Mesenchymal stem cell (in vitro differentiated cells and primary cell): ENCODE measurements around the gene RTL3. TPM values are rescaled to one million over a fixed set of nuclear protein-coding genes. Genes with fewer than 3 reads are reported as not detected.

ENCODE experiments used
- DNase-seq: peaks from one replicate; pipeline ENCODE4 v3.0.0-alpha.2; 2013
- H2AFZ ChIP-seq: one replicate; pipeline ENCODE4 v1.6.1; 2013; ENCODE audit warnings: low read depth, mild to moderate bottlenecking, control low read depth, inconsistent platforms, low read length, moderate library complexity
- H2AK5ac ChIP-seq: 2 replicates; pipeline ENCODE4 v1.6.1; 2013; ENCODE audit warnings: low read length, moderate library complexity, mild to moderate bottlenecking, inconsistent platforms; ENCODE audit not compliant: severe bottlenecking
- H2BK120ac ChIP-seq: one replicate; pipeline ENCODE4 v1.6.1; 2013; ENCODE audit warnings: low read depth, mild to moderate bottlenecking, inconsistent platforms, low read length, moderate library complexity
- H2BK12ac ChIP-seq, 2 experiments: one replicate each; pipeline ENCODE4 v1.6.1; 2013; ENCODE audit warnings: inconsistent platforms in 2 of 2, low read length in 2 of 2, mild to moderate bottlenecking in 2 of 2, moderate library complexity in 2 of 2, control low read depth in 1 of 2
- H2BK15ac ChIP-seq: one replicate; pipeline ENCODE4 v1.6.1; 2013; ENCODE audit warnings: mild to moderate bottlenecking, low read depth, inconsistent platforms; ENCODE audit not compliant: poor library complexity, severe bottlenecking
- H2BK5ac ChIP-seq: 2 replicates; pipeline ENCODE4 v1.6.1; 2013; ENCODE audit warnings: low read depth, mild to moderate bottlenecking, low read length, control low read depth, inconsistent platforms; ENCODE audit not compliant: poor library complexity, severe bottlenecking
- H3K14ac ChIP-seq, 2 experiments: one replicate each; pipeline ENCODE4 v1.6.1; 2013; ENCODE audit warnings: inconsistent platforms in 2 of 2, low read length in 2 of 2, control low read depth in 1 of 2, mild to moderate bottlenecking in 1 of 2, moderate library complexity in 1 of 2
- H3K18ac ChIP-seq, 2 experiments: one replicate each; pipeline ENCODE4 v1.6.1; 2013; ENCODE audit warnings: inconsistent platforms in 2 of 2, low read length in 2 of 2, control low read depth in 1 of 2, low read depth in 1 of 2, mild to moderate bottlenecking in 1 of 2
- H3K23ac ChIP-seq, 2 experiments: one replicate each; pipeline ENCODE4 v1.6.1; 2013; ENCODE audit warnings: inconsistent platforms in 2 of 2, low read length in 2 of 2, mild to moderate bottlenecking in 2 of 2, moderate library complexity in 2 of 2, control low read depth in 1 of 2
- H3K27ac ChIP-seq: 2 replicates; pipeline ENCODE4 v1.5.1; 2013; ENCODE audit warnings: mild to moderate bottlenecking, moderate library complexity, low read length, control low read depth, inconsistent platforms; ENCODE audit not compliant: poor library complexity, severe bottlenecking
- H3K27me3 ChIP-seq, 2 experiments: 2 replicates each; pipeline versions ENCODE4 v1.6.1 to v1.7.0; 2013; ENCODE audit warnings: low read length in 2 of 2, mild to moderate bottlenecking in 2 of 2, moderate library complexity in 2 of 2, control low read depth in 1 of 2, inconsistent platforms in 1 of 2; ENCODE audit not compliant: control insufficient read depth in 1 of 2, insufficient read depth in 1 of 2
- H3K36me3 ChIP-seq, 2 experiments: 2 replicates each; pipeline versions ENCODE4 v1.6.1 to v1.7.0; 2013; ENCODE audit warnings: low read length in 2 of 2, control low read depth in 1 of 2, inconsistent platforms in 1 of 2, low read depth in 1 of 2, mild to moderate bottlenecking in 1 of 2; ENCODE audit not compliant: insufficient read depth in 2 of 2, control insufficient read depth in 1 of 2
- H3K4ac ChIP-seq, 2 experiments: one replicate each; pipeline ENCODE4 v1.6.1; 2013; ENCODE audit warnings: inconsistent platforms in 2 of 2, low read length in 2 of 2, mild to moderate bottlenecking in 2 of 2, moderate library complexity in 2 of 2, control low read depth in 1 of 2, low read depth in 1 of 2
- H3K4me1 ChIP-seq: 2 replicates; pipeline ENCODE4 v1.6.1; 2013; ENCODE audit warnings: low read depth, low read length, control low read depth; ENCODE audit not compliant: control insufficient read depth, insufficient read depth
- H3K4me2 ChIP-seq: 2 replicates; pipeline ENCODE4 v1.6.1; 2013; ENCODE audit warnings: low read length, mild to moderate bottlenecking, inconsistent platforms; ENCODE audit not compliant: poor library complexity, severe bottlenecking
- H3K4me3 ChIP-seq, 2 experiments: 2 replicates each; pipeline versions ENCODE4 v1.5.1 to v1.7.0; 2013; ENCODE audit warnings: low read length in 2 of 2, mild to moderate bottlenecking in 2 of 2, control low read depth in 1 of 2, low read depth in 1 of 2; ENCODE audit not compliant: insufficient read depth in 1 of 2
- H3K79me1 ChIP-seq: replicated peaks from 2 replicates; pipeline ENCODE4 v1.6.1; 2013; ENCODE audit warnings: mild to moderate bottlenecking, control low read depth, low read length, inconsistent platforms; ENCODE audit not compliant: poor library complexity, severe bottlenecking
- H3K9ac ChIP-seq: 2 replicates; pipeline ENCODE4 v1.7.0; 2013; ENCODE audit warnings: mild to moderate bottlenecking, low read length, moderate library complexity
- H3K9me3 ChIP-seq: 2 replicates; pipeline ENCODE4 v1.7.0; 2013; ENCODE audit warnings: mild to moderate bottlenecking, low read length; ENCODE audit not compliant: control insufficient read depth
- H4K8ac ChIP-seq: one replicate; pipeline ENCODE4 v1.6.1; 2013; ENCODE audit warnings: inconsistent platforms, mild to moderate bottlenecking, low read length, moderate library complexity
- H4K91ac ChIP-seq: one replicate; pipeline ENCODE4 v1.6.1; 2013; ENCODE audit warnings: mild to moderate bottlenecking, low read length, inconsistent platforms
- WGBS: methylation state at CpG from one replicate; pipeline ENCODE4 v1.1.7; 2013; ENCODE audit warnings: mixed read lengths; 5-methylcytosine and 5-hydroxymethylcytosine counted together
- polyA plus RNA-seq, 2 experiments: library from polyadenylated mRNA; stranded (reverse); fragments of 200-250 nt; gene quantifications; one replicate each; pipeline ENCODE4 v1.2.3, GENCODE V29; 2013

Gene RTL3
- 0.04 TPM for polyA plus RNA-seq (2013, experiment 1 of 2)
- polyA plus RNA-seq (2013, experiment 2 of 2): 0.10 TPM

DNA sequence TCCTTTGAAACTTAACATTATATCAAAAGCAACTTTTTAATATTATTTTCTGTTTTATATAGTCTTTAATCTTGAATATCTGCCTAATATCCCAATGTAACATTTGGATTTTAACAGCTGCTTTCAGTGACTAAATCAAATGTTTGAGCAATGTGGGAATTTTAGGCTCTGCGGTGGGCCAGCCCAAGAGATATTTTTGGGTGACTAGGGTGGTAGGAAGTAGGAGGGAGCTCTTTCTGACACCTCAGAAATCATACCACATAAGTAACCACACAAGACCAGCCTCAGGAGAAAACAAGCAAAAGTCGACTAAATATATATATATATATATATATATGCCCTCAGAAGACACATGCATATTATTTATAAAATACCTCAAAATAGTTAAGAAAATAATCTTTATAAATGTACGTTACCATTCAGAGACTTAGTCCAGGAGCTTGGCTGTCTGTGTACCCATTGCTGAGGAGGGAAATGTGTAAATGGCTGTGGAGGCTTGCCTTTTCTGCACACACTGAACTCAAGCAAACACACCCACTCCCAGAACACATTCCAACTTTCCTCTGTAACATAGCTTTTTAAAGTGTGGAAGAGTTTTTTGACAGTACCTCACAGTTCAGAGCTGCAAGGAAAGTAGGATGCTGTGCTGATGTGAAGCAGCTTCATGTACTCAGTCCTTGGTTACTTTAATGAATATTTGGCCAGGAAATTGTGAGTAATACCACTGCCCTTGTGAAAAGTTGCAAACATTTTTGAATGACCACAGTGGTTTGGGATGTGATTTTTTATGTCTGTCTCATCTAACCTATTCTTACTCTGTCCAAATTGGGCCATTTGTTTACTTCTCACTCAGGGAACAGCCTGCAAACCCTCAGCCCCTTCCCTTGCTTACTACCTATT lies at the start of gene RTL3:
TSS of gene RTL3 (minus strand) at position 484 of the 900 bp plus-strand sequence. CDS start 908 bp downstream, outside the sequence.
- no peaks in the 10 kb centered on the region for H3K9me3 ChIP-seq
- no peak within 1 kb of the TSS for H4K91ac ChIP-seq
- peak within 1 kb of the TSS; percentile 18 for H3K27ac ChIP-seq
- H2BK15ac ChIP-seq: no peak within 1 kb of the TSS
- no peak within 1 kb of the TSS for H3K4me3 ChIP-seq
- H3K14ac ChIP-seq: no peak within 1 kb of the TSS
- H3K36me3 ChIP-seq: no peaks in the 10 kb centered on the region
- peak within 1 kb of the TSS; percentile 18 to 39 for H2BK12ac ChIP-seq
- WGBS: no CpG with 5 or more reads among the region's 3 CpGs
- no peak within 1 kb of the TSS for H2AFZ ChIP-seq
- H3K9ac ChIP-seq: peak within 1 kb of the TSS; percentile 41
- peaks cover 3% of the 10 kb centered on the region for H3K4me1 ChIP-seq
- no peak within 1 kb of the TSS for H4K8ac ChIP-seq
- H3K4ac ChIP-seq: no peak within 1 kb of the TSS
- no peak within 1 kb of the TSS for H2BK5ac ChIP-seq
- no peaks in the 10 kb centered on the region for H3K79me1 ChIP-seq
- no peak within 1 kb of the TSS for H3K18ac ChIP-seq
- H3K4me2 ChIP-seq: no peak within 1 kb of the TSS
- H3K23ac ChIP-seq: no peak within 1 kb of the TSS
- no peaks in the 10 kb centered on the region for H3K27me3 ChIP-seq
- H2BK120ac ChIP-seq: no peak within 1 kb of the TSS
- peak within 1 kb of the TSS; percentile 83 for H2AK5ac ChIP-seq
- peak; percentile 68 for DNase-seq

DNA sequence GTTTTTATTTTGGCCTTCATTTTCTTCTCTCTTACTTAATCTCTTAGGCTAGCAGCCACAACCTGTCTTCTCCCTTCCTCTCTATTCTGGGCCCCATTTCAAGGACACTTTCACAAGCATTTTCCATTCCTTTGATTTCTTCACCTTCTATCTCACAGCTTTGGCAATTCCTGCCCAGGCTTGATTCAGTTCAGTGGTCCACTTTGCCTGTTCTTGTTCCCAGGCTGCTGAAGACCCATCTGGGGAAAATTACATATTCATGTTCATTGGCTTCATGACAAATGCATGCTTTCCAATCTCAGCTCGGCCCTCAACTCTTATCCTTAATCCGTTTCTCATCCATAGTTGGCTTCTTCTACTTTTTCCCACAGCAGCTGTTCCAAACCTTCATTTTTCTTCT lies 49.7 kb upstream of the RTL3 start:
- 80% methylated on average over 2 of the region's 2 CpGs for WGBS
- no peak overlapping the region for H4K91ac ChIP-seq

GRCh38 chrX:78708262-78708661 lies 49.1 kb upstream of the RTL3 start:
- WGBS: 50% methylated on average over 2 of the region's 2 CpGs
- H3K36me3 ChIP-seq: no peaks in the 10 kb centered on the region
- H3K9ac ChIP-seq: no peak overlapping the region
- no peak overlapping the region for H3K4ac ChIP-seq
- no peak overlapping the region for H2BK120ac ChIP-seq
- no peaks in the 10 kb centered on the region for H3K4me1 ChIP-seq
- H3K27me3 ChIP-seq: no peaks in the 10 kb centered on the region
- H3K27ac ChIP-seq: no peak overlapping the region
- DNase-seq: peak; percentile 24
- H3K18ac ChIP-seq: no peak overlapping the region
- H3K4me2 ChIP-seq: no peak overlapping the region
- no peak overlapping the region for H3K4me3 ChIP-seq
- no peak overlapping the region for H3K14ac ChIP-seq
- no peak overlapping the region for H4K91ac ChIP-seq
- H3K23ac ChIP-seq: no peak overlapping the region
- H2BK12ac ChIP-seq: no peak overlapping the region
- no peaks in the 10 kb centered on the region for H3K79me1 ChIP-seq
- no peak overlapping the region for H2BK15ac ChIP-seq
- no peak overlapping the region for H2BK5ac ChIP-seq
- H2AFZ ChIP-seq: no peak overlapping the region
- no peaks in the 10 kb centered on the region for H3K9me3 ChIP-seq
- no peak overlapping the region for H2AK5ac ChIP-seq
- no peak overlapping the region for H4K8ac ChIP-seq

More for the DNA sequence above, 49.7 kb upstream of the RTL3 start:
- H4K8ac ChIP-seq: no peak overlapping the region
- H2BK5ac ChIP-seq: no peak overlapping the region
- H2BK15ac ChIP-seq: no peak overlapping the region
- H3K4me3 ChIP-seq: no peak overlapping the region
- DNase-seq: no peak
- H3K27ac ChIP-seq: no peak overlapping the region
- no peaks in the 10 kb centered on the region for H3K9me3 ChIP-seq
- H3K4me1 ChIP-seq: no peaks in the 10 kb centered on the region
- no peak overlapping the region for H2AK5ac ChIP-seq
- no peak overlapping the region for H3K4me2 ChIP-seq
- no peak overlapping the region for H3K4ac ChIP-seq
- H3K36me3 ChIP-seq: no peaks in the 10 kb centered on the region
- no peak overlapping the region for H3K14ac ChIP-seq
- H2BK12ac ChIP-seq: no peak overlapping the region
- H3K23ac ChIP-seq: no peak overlapping the region
- H2AFZ ChIP-seq: no peak overlapping the region
- H3K9ac ChIP-seq: no peak overlapping the region
- H2BK120ac ChIP-seq: no peak overlapping the region
- H3K27me3 ChIP-seq: peaks cover 0 to 3% of the 10 kb centered on the region in 2 experiments
- no peak overlapping the region for H3K18ac ChIP-seq
- H3K79me1 ChIP-seq: no peaks in the 10 kb centered on the region

DNA sequence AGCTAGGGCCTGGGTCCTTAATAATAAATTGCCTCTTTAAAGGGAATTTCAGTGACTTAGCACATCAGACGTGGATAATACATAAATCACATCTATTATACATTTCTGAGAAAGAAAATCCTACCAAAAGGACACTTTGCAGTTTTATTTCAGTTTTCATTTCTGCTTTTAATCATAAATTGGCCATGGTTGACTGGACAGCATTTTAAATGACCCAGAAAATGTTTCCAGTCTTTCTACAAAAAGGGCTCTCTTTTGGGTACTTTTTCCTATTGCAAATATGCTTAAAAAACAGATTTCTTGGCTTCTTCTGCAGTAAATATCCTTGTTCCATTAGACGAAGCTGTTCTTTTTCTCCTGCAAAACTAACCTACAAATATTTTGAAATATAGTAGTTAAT lies 46.9 kb upstream of the RTL3 start:
- Histone ChIP-seq H2AK5ac (no peak overlapping the region), H3K4ac (no peak overlapping the region), H2BK5ac (no peak overlapping the region), H2BK15ac (no peak overlapping the region), H3K36me3 (no peaks in the 10 kb centered on the region), H3K27me3 (peaks cover 0 to 2% of the 10 kb centered on the region in 2 experiments), H3K9ac (no peak overlapping the region), H3K27ac (no peak overlapping the region), H3K23ac (no peak overlapping the region), H2BK12ac (no peak overlapping the region), H3K18ac (no peak overlapping the region), H3K4me2 (no peak overlapping the region), H3K4me1 (no peaks in the 10 kb centered on the region), H3K9me3 (no peaks in the 10 kb centered on the region), H2BK120ac (no peak overlapping the region), H4K8ac (no peak overlapping the region), H3K14ac (no peak overlapping the region), H2AFZ (no peak overlapping the region), H3K79me1 (no peaks in the 10 kb centered on the region), H4K91ac (no peak overlapping the region), H3K4me3 (no peak overlapping the region)
- no peak for DNase-seq
- WGBS: 57% methylated on average over 1 of the region's 2 CpGs
